DMS 273 (cell line): ENCODE measurements around the gene COMT.
"Not testable (repeated sequence)": the region's sequence is repeated elsewhere in the genome, so short reads cannot be mapped to it uniquely, and the experiment has no call there.

Experiments used
- DNase-seq: peaks from one replicate; lab custom pipeline; 2025; ENCODE audit not compliant: unreplicated experiment; lab: John Stamatoyannopoulos, UW

Gene COMT

DNA sequence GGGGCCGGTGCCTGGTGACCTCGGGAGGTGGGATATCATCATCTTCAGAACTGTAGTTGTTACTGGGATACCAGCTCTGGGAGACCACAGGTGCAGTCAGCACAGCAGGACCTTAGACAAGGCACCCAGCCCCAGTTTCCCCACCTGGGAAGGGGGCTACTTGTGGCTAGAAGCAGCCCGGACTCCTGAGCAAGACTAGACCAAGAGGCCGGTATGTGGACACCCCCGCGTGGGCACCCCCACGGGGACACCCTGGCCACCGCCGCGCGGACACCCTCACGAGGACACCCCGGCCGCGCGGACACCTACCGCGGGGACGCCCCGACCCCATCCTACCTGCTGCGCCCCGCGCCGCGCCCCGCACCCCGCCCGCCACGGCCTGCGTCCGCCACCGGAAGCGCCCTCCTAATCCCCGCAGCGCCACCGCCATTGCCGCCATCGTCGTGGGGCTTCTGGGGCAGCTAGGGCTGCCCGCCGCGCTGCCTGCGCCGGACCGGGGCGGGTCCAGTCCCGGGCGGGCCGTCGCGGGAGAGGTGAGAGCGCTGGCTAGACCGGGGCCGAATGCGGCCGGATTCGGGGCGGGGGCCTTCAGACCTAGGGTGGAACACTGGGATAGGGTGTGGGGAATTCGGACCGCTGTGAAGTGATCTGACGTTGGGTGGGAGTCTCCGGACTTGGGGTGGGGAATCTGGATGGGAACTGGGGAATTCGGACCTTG lies at the start of gene COMT, which contains the start of gene TXNRD2:
Gene COMT (plus strand): TSS at position 408 of the 718 bp plus-strand sequence. CDS start 20,755 bp downstream, outside the sequence.
Gene TXNRD2 (minus strand): TSS at position 454 of the 718 bp plus-strand sequence. CDS start 15 bp downstream, at position 439.
- peak; percentile 73 for DNase-seq

- no peak for DNase-seq
Measured at GRCh38 chr22:19892257-19892879, 49.2 kb upstream of the COMT start.

DNA sequence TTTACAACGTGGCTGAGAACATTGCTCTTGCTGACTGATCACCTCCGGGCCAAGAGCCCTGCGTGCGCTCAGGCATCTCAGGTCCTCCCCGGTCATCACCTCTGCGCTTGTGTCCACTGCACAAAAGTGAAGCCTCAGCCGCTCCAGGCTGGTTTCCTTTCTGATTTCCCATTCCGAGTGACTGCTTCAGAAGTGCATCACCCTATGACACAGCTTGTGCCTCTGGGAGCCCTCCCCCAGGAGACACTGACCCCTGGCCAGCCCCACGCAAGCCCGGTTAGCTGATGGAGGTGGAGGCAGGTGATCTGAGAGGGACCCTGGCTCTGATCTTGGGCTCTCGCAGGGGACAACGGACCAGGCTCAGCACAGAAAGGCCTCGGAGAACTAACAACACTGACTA lies 48.6 kb upstream of the COMT start:
- DNase-seq: no peak

DNA sequence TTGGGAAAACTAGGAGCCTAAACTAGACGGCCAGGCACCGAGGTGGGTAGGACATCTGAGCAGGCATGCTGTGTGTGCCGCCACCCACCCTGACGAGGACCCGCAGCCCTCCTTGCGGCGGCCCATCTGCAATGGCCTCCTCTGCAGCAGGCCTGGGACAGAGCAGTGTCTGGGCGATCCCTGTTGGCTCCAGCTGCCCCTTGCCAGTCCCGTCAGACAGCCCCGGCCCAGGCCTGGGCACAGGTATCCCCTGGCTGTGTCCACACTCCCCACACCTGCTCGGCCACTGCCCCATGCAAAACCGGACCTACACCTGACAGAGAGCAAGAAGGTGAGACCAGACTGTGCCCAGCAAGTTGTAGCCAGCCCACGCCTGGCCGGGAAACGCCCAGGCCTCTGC lies 48.2 kb upstream of the COMT start:
- no peak for DNase-seq

DNA sequence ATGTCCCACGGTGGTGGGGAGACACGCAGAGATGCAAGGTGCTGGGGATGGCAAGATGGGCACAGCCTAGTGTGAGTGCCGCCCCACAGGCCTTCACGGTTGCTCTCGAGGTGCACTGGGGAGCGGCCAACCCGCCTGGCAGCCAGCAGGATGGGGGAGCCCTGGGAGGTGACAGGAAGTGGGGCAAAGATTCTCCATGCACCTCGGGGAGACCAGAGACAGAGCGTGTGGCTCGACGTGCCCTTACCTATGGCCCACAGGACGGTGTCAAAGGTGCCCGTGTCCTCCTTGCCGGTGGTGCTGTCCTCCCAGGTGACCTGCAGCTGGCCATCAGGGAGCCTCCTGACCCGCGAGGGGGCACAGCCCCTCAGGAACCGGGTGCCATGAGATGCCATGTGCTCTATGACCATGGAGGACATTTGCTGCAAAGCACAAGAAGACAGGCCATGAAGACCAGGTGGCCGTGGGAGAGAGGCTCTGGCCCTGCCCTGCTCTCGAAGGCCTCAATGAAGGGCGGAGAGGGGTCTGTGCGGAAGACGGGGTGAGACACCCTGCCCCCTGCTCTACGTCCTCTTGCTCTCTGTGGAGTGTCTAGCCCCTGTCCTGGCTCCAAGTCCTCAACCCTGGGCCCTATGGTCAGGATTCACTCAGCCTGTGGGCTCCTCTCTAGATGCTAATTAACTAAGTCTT lies 46.3 kb upstream of the COMT start:
- DNase-seq: no peak

DNA sequence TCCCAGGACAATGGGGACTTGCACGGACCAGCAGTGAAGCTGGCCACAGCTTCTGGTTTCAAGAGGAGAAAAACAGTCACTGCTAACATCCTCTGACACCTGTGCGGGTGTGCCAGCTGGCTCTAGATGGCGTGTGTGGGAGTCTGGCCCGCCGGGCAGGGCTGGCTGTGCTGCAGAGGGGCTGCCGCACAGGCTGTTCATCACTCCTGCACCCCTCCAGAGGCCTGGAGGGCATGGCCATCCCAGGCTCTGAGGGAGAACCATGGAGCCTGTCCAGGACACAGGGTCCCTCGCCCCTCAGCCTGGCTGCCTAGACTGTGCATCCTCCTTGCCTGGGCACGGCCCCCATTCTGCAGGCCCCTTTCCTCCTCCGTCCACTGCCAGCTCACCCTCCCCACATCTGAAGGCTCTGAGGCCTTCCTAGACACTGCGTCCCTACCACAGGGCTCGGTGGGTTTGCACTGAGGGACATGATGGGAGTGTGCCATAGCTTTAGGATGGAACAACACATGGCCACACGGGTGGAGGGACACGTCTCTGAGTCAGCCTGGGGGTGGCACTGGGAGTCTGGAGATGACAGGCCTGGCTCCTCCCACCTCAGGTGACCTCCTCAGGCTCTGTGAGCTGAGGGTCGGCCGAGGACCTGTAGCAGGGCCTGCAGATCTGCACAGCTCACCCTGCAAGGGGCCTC lies 44.8 kb upstream of the COMT start:
- DNase-seq: peak; percentile 35

DNA sequence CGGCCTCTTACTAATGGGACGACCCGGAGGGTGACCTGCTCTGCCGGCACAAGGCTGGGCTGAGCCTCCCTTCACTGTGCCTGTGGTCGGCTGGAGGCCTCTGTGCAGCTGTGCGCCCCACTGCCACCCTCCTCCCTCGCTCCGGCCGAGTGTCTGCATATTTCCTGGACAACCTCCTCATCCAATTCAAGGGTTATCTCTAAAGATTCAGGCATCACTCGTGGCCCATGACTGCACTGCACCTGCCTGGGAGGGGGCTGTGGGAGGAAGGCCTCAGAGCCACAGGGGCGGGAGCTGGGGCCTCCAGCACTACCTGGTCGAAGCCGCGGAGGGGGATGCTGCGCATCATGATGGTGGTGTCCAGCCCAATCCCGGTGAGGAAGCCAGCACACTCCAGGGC lies 43.8 kb upstream of the COMT start:
- no peak for DNase-seq

DNA sequence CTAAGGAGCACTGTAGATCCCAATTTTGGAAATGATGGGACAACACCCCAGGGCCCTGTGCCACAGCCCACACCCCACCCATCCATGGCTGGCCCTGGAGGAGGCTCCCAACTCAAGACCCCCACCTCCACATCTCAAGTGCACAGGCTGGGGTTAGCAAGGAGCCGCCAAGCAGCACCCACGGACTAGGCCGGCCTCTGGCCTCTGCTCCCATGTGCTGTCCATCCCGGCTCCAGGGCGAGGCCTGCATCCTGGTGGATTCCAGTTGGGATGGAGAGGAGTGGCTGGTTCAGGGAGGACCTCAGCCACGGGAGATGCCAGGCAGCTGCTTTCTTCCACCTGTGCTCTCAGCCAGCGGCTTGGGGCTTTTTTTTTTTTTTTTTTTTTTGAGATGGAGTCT lies 43.4 kb upstream of the COMT start:
- no peak for DNase-seq

GRCh38 chr22:19898831-19899567 lies 42.6 kb upstream of the COMT start:
- no peak for DNase-seq

GRCh38 chr22:19900707-19901436 lies 40.7 kb upstream of the COMT start:
- no peak for DNase-seq

- DNase-seq: no peak
Measured at GRCh38 chr22:19901577-19902244, 39.9 kb upstream of the COMT start.

DNA sequence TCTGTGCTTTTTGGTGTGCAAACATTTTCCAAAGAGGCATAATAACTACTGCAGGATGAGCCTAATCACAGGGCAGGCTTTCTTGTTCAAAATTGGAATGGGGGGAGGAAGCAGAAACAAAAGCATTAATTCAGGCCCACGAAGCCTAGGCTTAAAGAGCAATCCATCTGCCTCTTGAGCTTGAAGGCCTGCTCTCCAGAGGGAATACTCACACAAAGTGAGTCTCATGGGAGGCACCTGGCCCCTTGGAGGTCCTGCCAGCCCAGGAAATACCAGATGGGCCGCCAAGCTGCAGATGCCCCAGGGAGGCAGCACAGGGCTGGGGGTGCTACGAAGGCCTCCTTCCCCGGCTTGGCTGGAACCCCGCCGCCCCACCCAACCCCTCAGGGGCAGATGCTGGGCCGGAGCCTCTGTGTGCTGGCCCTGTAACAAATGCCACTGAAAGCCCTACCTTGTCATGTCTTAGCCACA lies 39.3 kb upstream of the COMT start:
- peak; percentile 69 for DNase-seq

GRCh38 chr22:19903031-19903430 lies 38.5 kb upstream of the COMT start:
- DNase-seq: no peak

- DNase-seq: no peak
Measured at GRCh38 chr22:19903513-19903912, 38.1 kb upstream of the COMT start.

- DNase-seq: no peak
Measured at GRCh38 chr22:19904174-19904856, 37.3 kb upstream of the COMT start.

DNA sequence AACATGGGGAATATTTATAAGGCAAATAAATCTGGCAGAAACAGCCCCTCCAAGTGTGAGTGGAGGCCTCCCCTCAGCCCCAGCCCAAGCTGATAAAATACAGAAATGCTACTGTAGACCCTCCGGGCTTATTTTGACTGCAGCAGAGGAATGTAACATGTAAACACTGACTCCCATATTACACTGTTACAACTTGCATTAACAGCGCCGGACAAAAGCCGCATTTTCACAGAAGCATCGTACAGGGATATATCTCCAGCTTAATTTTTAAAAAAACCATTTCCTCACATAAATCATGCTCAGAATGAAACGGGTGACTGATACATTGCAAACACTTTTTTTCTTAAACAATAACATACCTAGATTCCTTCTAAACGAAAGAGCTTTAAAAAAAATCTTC lies 36.6 kb upstream of the COMT start:
- DNase-seq: no peak

GRCh38 chr22:19905347-19906276 lies 36.0 kb upstream of the COMT start:
- DNase-seq: no peak

DNA sequence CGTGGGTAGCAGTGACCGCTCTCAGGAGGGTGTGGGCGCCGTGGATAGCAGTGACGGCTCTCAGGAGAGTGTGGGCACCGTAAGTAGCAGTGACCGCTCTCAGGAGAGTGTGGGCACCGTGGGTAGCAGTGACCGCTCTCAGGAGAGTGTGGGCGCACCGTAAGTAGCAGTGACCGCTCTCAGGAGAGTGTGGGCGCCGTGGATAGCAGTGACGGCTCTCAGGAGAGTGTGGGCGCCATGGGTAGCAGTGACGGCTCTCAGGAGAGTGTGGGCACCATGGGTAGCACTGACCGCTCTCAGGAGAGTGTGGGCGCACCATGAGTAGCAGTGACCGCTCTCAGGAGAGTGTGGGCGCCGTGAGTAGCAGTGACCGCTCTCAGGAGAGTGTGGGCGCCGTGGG lies 34.7 kb upstream of the COMT start:
- not testable (repeated sequence) for DNase-seq
